ENCODE results near the gene FTCD. TPM values are rescaled to one million over a fixed set of nuclear protein-coding genes. Genes with fewer than 3 reads are reported as not detected.
"Not testable (repeated sequence)": the region's sequence is repeated elsewhere in the genome, so short reads cannot be mapped to it uniquely, and the experiment has no call there.

Gene FTCD
- total and polyA plus RNA-seq, 8 donors = 0.25 to 6.7 (median 1.3) TPM; not detected in 3

GRCh38 chr21:46173573-46173972 is 18.2 kb upstream of the FTCD start:
- Histone ChIP-seq H3K27me3 (peaks cover 0 to 17% (median 0%) of the 10 kb centered on the region in 3 donors), H3K9me3 (peaks cover 0 to 23% (median 0%) of the 10 kb centered on the region in 4 donors), H3K4me3 (no peak overlapping the region), H3K27ac (no peak overlapping the region), H3K4me1 (no peaks in the 10 kb centered on the region), H3K36me3 (peaks cover 0 to 5% (median 0%) of the 10 kb centered on the region in 4 donors)
- DNase-seq = no peak
- WGBS, 5 donors = 88 to 100% (median 100%) methylated on average over 1 of the region's 1 CpG
- TF ChIP-seq CTCF (IDR thresholded peaks at IDR 0.05) (no peak), POLR2AphosphoS5 (IDR thresholded peaks at IDR 0.05) (no peak), EP300 (IDR thresholded peaks at IDR 0.05) (no peak), POLR2A (IDR thresholded peaks at IDR 0.05) (no peak)
- intact Hi-C loops (cut with DNase I; ENCODE audit: low total_unique reads) = no loop called here

GRCh38 chr21:46172863-46173528 is 17.6 kb upstream of the FTCD start:
- no peak overlapping the region for H3K4me3 ChIP-seq

GRCh38 chr21:46171996-46172862 is 16.9 kb upstream of the FTCD start:
- H3K4me1 ChIP-seq = no peaks in the 10 kb centered on the region
- H3K27ac ChIP-seq = no peak overlapping the region
- WGBS, 5 donors = 82 to 92% (median 87%) methylated on average over 19 to 21 of the region's 21 CpGs
- peaks cover 0 to 23% (median 0%) of the 10 kb centered on the region in 4 donors for H3K9me3 ChIP-seq
- DNase-seq = peak in 1 of 2 donors; percentile 1
- intact Hi-C loops (cut with DNase I; ENCODE audit: low total_unique reads) = no loop called here
- TF ChIP-seq POLR2A (IDR thresholded peaks at IDR 0.05) = no peak
- TF ChIP-seq CTCF (IDR thresholded peaks at IDR 0.05) = no peak
- TF ChIP-seq POLR2AphosphoS5 (IDR thresholded peaks at IDR 0.05) = no peak
- H3K27me3 ChIP-seq = peaks cover 0 to 17% (median 0%) of the 10 kb centered on the region in 3 donors
- no peak overlapping the region for H3K4me3 ChIP-seq
- H3K36me3 ChIP-seq = peaks cover 0 to 13% (median 0%) of the 10 kb centered on the region in 4 donors

More at GRCh38 chr21:46172863-46173528, 17.6 kb upstream of the FTCD start:
- no peak for DNase-seq
- 87 to 95% (median 91%) methylated on average over 2 to 6 of the region's 6 CpGs for WGBS, 5 donors
- peaks cover 0 to 10% (median 0%) of the 10 kb centered on the region in 4 donors for H3K36me3 ChIP-seq
- H3K27me3 ChIP-seq = peaks cover 0 to 17% (median 0%) of the 10 kb centered on the region in 3 donors
- peaks cover 0 to 23% (median 0%) of the 10 kb centered on the region in 4 donors for H3K9me3 ChIP-seq
- no peaks in the 10 kb centered on the region for H3K4me1 ChIP-seq
- H3K27ac ChIP-seq = no peak overlapping the region
- TF ChIP-seq CTCF (IDR thresholded peaks at IDR 0.05) (no peak), EP300 (IDR thresholded peaks at IDR 0.05) (no peak), POLR2AphosphoS5 (IDR thresholded peaks at IDR 0.05) (no peak), POLR2A (IDR thresholded peaks at IDR 0.05) (no peak)
- intact Hi-C loops (cut with DNase I; ENCODE audit: low total_unique reads) = no loop called here

GRCh38 chr21:46171585-46171984 is 16.2 kb upstream of the FTCD start:
- no peak for DNase-seq
- peaks cover 0 to 13% (median 0%) of the 10 kb centered on the region in 4 donors for H3K36me3 ChIP-seq
- 46 to 81% (median 63%) methylated on average over 2 of the region's 2 CpGs for WGBS, 5 donors
- no peaks in the 10 kb centered on the region for H3K4me1 ChIP-seq
- H3K27ac ChIP-seq = no peak overlapping the region
- TF ChIP-seq POLR2AphosphoS5 (IDR thresholded peaks at IDR 0.05) = no peak
- TF ChIP-seq EP300 (IDR thresholded peaks at IDR 0.05) = no peak
- no peak for TF ChIP-seq CTCF (IDR thresholded peaks at IDR 0.05)
- TF ChIP-seq POLR2A (IDR thresholded peaks at IDR 0.05) = no peak
- H3K27me3 ChIP-seq = peaks cover 0 to 17% (median 0%) of the 10 kb centered on the region in 3 donors
- intact Hi-C loops (cut with DNase I; ENCODE audit: low total_unique reads) = no loop called here
- no peak overlapping the region for H3K4me3 ChIP-seq
- H3K9me3 ChIP-seq = peaks cover 0 to 21% (median 0%) of the 10 kb centered on the region in 4 donors

GRCh38 chr21:46170436-46171193 is 15.2 kb upstream of the FTCD start:
- H3K4me3 ChIP-seq; intact Hi-C loops (cut with DNase I; ENCODE audit: low total_unique reads); H3K27ac ChIP-seq; H3K4me1 ChIP-seq; DNase-seq: not testable (repeated sequence)
- 75 to 100% (median 81%) methylated on average over 1 of the region's 1 CpG for WGBS, 5 donors
- Histone ChIP-seq H3K36me3 (peaks cover 0 to 13% (median 0%) of the 10 kb centered on the region in 4 donors), H3K9me3 (peaks cover 0 to 18% (median 0%) of the 10 kb centered on the region in 4 donors), H3K27me3 (peaks cover 0 to 17% (median 0%) of the 10 kb centered on the region in 3 donors)
